Germinal center (tissue), 1 donor: ENCODE measurements around the gene KAT14.
"Not testable (repeated sequence)": the region's sequence is repeated elsewhere in the genome, so short reads cannot be mapped to it uniquely, and the experiment has no call there.

Experiments
- DNase-seq: peaks from one replicate; pipeline ENCODE4 v3.0.0; 2012; ENCODE audit warnings: mixed read lengths, low spot score

Gene KAT14, protein sequence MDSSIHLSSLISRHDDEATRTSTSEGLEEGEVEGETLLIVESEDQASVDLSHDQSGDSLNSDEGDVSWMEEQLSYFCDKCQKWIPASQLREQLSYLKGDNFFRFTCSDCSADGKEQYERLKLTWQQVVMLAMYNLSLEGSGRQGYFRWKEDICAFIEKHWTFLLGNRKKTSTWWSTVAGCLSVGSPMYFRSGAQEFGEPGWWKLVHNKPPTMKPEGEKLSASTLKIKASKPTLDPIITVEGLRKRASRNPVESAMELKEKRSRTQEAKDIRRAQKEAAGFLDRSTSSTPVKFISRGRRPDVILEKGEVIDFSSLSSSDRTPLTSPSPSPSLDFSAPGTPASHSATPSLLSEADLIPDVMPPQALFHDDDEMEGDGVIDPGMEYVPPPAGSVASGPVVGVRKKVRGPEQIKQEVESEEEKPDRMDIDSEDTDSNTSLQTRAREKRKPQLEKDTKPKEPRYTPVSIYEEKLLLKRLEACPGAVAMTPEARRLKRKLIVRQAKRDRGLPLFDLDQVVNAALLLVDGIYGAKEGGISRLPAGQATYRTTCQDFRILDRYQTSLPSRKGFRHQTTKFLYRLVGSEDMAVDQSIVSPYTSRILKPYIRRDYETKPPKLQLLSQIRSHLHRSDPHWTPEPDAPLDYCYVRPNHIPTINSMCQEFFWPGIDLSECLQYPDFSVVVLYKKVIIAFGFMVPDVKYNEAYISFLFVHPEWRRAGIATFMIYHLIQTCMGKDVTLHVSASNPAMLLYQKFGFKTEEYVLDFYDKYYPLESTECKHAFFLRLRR

DNA sequence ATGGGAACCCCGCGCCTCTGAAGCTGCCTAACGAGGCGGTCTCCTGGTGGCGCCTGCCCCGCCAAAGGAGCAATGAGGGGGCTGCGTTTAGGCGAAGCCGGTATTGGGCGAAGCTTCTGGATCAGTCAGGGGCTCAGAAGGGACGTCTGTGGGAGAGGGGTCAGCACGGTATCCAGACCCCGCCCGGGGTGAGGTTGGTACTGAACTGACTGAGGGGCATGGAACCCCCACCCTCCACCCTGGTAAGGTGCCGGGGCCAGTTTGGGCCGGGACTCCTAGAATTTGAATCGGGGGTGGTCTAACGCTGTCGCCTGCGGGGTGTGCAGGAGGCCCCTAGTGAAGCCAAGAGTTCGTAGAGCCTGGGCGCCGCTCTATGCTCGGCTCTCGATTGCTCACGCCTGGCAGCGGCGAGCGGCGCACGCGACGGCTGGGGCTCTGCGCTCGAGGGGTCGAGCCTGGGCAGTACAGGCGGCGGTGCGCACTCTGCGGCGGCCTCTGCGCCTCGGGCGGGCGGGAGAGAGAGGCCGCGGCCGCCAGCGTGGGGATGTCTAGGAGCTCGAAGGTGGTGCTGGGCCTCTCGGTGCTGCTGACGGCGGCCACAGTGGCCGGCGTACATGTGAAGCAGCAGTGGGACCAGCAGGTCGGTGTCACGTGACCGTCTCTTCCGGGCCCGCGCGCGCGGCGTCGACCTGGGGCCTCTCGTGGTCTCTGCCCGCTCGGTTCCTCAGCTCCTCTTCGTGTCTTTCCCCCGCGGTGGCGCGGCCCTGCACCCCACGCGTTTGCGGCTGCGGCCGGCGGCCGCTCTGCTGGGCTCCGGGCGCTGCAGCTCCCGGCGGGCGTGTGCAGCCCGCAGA is at the start of gene KAT14, which contains the start of gene PET117:
Gene KAT14, plus strand, starts transcription at position 452 of the 854 bp plus-strand sequence. CDS start 4,798 bp downstream, outside the sequence.
Gene PET117, plus strand, starts transcription at position 452 of the 854 bp plus-strand sequence. Its CDS starts 93 bp downstream, at position 545.
- peak; percentile 87 for DNase-seq

DNA sequence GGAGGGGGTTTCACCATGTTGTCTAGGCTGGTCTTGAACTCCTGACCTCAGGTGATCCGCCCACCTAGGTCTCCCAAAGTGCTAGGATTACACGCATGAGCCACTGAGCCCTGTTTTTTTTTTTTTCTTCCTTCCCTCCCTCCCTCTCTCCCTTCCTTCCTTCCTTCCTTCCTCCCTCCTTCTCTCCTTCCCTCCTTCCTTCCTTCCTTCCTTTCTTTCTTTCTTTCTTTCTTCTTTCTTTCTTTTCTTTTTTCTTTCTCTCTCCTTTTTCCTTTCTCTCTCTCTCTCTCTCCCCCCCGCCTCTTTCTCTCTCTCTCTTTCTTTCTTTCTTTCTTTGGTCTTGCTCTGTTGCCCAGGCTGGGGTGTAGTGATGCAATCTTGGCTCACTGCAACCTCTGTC is 49.4 kb upstream of the KAT14 start:
- not testable (repeated sequence) for DNase-seq

DNA sequence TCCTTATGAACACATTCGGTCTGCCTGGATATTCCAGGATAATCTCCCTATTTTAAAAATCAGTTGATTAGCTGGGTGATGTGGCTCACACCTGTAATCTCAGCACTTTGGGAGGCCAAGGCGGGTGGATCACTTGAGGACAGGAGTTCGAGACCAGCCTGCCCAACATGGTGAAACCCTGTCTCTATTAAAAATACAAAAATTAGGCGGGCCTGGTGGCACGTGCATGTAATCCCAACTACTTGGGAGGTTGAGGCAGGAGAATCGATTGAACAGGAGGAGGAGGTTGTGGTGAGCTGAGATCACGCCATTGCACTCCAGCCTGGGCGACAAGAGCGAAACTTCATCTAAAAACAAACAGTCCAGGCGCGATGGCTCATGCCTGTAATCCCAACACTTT is 48.8 kb upstream of the KAT14 start:
- DNase-seq, result not testable (repeated sequence)

DNA sequence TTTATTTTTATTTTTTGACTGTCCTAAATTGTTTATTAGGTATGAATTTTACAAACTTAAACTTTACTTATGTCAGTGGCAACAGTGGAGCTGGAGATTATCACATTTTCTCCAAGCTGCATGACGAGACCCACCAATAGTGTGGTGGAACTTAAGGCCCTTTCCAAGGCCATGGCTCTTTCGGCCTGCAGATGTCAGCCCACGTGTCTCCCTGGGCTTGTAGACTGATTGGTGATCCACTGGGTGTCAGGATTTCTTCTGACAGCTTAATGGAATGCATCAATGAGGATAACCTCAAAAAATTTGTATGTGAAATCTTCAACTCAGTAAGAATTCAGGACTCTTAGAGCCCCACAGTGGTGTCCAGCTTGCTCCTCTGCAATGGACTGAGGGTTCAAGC is 47.6 kb upstream of the KAT14 start:
- no peak for DNase-seq

DNA sequence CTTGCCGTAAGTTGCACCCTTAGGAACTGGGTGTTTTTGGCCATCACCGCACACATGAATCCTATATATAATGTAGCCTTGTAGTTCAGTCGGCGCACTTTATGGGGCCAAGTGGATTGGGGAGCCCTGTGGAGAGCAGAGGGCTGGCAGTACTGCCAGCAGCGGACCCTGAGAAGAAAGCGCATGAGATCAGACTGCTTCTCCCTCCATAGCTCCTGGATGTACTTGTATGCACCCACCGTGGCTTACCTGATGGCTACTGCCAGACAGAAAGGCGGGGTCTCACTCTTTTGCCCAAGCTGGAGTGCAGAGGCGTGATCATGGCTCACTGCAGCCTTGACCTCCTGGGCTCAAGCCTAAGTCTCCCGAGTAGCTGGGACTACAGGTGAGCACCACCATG is 47.2 kb upstream of the KAT14 start:
- no peak for DNase-seq

DNA sequence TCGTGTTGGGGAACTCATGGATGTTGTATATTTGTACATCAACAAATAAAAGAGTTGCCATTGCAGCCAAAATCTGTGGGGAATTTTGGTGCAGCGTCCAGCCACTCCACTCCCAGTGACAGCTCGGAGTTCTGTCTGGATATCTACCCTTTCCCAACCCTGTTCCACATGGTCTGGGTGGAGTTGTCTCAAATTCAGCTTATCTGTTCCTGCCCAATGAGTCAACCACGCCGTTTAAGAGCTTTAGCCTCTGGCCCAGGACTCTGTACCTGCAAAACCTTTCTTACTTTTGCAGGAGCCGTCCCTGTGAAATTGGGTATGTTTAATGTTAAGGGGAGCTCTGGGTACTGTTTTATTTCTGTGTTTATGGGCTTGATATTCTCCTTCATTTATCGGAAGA is 46.0 kb upstream of the KAT14 start:
- DNase-seq, result no peak

DNA sequence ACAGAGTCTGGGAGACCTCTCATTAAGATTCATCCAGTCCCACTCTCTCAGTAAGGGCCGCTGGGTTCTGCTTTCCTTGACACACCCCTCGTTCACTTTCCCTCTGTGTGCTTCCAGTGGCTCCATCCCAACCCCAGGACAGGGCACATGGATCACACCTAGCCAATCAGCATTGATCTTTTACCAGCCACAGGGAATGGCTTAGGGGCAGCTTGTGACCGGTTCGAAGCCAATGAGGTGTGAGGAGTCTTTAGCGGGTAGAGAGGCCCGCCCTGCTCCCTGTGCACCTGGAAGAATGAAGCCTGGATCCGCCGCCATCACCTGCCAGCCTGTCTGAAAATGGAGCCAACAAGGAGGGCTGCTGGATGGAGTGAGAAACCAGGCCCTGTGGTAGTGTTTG is 44.8 kb upstream of the KAT14 start:
- DNase-seq, result no peak

DNA sequence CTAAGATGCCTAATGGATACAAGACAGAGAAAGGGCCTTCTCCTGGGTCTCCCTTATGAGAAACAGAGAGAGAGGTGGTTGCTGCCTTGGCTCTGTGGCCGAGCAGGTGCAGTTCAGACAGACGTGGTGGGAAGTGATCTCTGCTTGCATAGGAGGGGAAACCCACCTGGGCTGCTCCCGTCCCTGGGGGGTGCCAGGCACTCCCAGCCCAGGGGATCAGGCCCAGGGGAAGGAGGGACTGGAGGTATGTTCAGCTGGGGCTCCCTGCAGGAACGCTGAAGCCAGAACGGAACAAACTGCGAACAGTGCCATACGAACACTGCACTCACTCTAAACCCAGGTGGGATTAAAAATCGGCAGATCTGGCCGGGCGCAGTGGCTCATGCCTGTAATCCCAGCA is 44.3 kb upstream of the KAT14 start:
- no peak for DNase-seq

DNA sequence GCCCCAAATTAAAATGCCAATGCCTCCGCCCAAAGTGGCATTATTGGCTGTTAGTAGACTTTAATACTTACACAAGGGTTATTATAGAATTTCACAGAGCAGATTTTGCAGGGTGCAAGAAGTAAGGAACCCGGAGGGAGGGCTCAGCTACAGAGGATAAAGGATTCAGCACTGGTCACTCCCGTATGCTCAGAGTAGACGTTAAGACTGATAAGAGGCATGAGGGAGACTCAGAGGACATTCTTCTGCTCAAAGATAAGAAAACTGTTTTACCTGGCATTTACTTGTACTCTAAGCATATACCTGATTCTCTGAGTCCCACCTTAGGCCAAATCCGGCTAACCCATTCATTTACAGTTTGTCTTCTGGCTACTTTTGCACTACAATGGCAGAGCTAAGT is 43.5 kb upstream of the KAT14 start:
- DNase-seq, result no peak

DNA sequence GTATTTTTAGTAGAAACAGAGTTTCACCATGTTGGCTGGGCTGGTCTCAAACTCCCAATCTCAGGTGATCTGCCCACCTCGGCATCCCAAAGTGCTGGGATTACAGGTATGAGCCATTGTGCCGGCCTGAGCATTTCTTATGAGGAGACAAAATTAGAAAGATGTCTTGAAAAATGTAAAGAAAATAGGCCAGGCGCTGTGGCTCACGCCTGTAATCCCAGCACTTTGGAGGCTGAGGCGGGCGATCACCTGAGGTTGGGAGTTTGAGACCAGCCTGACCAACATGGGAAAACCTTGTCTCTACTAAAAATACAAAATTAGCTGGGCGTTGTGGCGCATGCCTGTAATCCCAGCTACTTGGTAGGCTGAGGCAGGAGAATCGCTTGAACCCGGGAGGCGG is 37.1 kb upstream of the KAT14 start:
- not testable (repeated sequence) for DNase-seq

DNA sequence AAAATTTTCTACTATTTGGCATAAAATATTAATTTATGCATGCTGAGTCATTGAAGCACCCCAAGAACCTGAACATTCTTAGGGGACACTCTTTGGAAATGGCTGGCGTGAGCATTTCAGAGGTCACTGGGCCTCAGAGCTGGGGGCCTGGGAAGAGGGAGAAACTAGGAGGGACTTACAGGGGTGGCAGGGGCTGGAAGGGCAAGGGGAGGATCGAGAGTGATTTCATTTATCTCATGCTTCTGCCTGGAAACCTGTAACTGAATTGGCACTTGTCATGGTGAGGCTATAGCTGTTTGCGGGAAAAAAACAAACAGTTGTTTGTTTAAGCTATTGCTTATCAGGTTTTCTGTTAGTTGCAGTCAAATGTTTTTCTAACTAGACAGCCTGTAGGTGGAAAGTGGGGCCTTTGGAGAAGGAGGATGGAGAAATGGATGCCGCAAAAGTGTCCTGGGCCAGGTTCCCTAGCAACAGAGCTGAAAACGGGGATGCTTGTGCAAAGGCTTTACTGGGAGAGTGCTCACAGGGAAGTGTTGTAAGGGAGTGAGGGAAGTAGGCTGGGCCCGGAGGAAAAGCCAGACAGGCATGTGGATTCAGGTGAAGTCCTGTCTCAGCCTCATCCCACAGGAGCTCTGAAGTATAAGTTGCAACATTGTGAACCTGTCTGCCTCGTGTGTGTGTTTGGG is 36.4 kb upstream of the KAT14 start:
- no peak for DNase-seq

DNA sequence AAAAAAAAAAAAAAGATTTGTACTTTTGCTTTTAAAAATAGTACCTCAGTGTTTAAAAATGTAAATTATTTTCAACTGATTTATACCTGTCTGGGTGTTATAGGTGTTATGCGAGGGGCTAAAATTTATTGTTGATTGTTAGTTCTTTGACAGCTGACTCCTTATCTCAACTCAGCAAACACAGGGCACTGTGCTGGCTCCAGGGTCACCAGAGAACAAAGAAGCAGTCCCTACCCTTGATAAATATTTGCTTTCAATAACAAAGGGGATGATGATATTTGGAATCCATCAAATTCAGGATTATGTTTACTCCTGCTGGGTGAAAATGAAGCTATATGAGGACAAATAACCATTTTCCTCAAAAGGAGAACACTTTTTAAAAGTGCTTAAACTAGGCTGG is 34.2 kb upstream of the KAT14 start:
- DNase-seq, result no peak

DNA sequence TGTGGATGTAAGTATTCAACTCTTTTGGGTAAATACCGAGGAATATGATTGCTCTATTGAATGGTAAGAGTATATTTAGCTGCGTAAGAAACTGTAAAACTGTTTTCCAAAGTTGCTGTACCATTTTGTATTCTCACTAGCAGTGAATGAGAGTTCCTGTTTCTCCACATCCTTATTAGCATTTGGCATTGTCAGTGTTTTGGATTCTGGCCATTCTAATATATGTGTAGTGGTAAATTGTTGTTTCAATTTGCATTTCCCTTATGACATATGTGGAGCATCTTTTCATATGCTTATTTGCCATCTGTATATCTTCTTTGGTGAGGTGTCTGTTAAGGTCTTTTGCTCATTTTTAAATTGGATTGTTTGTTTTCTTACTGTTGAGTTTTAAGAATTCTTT is 29.3 kb upstream of the KAT14 start:
- no peak for DNase-seq

DNA sequence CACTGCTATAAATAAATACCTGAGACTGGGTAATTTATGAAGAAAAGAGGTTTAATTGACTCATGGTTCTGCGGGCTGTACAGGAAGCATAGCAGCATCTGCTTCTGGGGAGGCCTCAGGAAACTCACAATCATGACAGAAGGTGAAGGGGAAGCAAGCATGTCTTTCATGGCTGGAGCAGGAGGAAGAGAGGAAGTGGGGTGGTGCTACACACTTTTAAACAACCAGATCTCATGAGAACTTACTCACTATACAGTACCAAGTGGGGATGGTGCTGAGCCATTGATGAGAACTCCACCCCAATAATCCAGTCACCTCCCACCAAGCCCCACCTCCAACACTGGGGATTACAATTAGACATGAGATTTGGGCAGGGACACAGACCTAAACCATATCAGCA is 9.1 kb upstream of the KAT14 start:
- DNase-seq, result not testable (repeated sequence)

DNA sequence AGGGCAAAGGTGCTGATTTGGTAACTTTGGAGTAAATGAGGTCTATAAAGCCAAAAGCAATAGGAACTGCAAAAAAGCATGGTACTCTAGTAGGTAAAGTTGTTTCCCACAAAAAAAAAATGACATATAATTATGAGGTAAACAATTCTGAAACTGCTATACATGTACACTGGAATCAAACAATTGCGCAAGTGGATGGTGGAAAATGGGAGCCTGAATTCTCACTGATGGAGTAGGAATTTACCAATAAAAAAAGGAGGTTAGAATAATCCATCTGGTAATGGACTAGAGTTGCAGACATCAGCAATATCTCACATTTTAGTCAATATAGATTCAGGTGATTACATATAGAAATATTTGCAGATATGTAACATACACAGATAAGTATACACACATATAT is 5.0 kb upstream of the KAT14 start:
- no peak for DNase-seq

DNA sequence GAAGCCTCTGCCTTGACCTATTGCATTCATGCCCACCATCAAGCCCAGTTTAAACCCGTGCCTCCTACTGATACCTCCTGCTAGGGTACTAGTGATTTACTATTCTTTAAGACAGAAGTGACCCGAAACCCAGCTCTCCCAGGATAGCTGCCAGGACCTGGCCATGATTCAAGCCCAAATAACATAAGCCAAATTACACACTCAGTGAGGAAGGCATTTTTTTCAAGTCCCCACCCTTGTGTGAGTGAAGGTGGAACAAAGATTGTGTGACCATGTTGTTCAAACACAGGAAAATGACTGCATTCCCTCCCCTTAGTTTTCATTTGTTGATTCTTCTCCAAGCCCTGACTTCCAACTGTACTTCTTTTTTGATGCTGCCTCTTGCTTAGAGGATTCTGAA is 3.7 kb upstream of the KAT14 start:
- no peak for DNase-seq

DNA sequence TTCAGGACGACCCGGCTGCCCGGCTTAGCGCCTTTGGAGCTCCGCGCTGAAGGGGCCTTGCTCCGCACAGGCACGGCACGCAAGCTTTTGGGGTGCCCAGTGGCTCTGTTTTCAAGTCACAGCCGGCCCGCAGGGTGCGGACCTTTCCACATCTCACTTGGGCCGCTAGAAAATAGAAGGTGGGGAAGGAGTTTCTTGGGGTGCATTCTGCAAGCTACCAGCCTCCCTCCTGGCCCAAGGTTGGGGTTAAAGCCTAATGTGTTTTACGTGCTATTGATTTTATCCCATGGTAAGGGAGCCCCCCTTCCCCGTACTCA is 561 bp downstream of the KAT14 start:
- DNase-seq, result no peak

DNA sequence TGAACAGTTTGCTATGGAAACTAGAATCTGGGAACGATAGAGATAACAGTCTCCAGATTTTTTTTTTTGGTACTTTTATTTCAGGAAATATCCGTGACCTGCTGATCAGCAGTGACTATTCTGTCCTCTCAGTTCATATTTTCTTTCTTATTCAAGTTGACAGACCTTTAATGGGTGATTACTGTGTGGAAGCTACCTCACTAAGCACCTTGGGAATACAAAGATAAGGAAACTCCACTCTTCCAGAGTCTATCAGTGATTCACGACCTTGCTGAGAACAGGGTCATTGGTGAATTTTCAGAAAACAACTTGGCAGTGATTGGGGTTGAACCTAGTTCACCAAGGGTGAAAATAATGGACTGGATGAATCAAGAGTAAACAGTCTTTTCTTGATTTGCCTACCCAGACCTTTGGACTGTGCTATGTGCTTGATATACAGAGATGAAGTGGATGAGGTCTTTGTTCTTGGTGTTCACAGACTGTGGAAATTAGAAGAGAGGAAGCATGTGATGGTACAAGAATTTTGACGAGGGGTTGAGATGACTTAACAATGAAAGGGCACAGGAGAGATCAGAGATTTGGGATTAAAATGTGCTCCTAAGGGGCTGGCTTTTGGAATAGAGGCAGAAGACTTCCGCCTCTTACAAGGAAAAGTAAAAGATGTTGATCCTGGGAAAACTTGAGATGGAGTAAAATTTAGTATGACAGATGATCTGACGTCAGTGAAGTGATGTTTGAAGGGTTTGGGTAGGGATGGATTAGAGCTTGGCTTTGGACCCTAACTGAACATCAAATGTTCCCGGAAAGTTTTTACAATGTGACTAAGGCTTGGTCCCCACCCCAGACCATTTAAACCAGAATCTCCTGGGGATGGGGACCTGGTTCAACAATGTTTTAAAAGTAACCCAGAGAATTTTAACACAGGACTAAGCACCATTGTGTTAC is 1.2 kb downstream of the KAT14 start:
- no peak for DNase-seq

DNA sequence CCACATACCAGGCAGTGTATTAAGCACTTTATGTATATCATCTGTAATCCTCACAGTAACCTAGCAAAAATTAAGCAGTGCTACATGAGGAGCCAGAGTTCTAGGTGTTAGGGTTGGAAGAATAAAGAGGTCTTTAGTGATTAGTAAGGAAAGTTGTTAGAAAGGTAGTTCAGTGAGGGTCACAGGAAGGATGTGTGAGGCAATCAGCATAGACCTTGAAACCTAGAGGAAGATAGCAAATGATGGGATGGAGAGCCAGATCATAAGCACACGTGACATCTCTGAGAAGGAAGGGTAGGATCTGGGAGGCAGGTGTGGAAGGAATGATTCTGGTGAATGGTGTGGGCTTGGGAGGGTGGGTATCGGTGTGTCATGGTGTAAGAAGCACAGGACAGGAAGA is 2.2 kb downstream of the KAT14 start:
- DNase-seq, result no peak

DNA sequence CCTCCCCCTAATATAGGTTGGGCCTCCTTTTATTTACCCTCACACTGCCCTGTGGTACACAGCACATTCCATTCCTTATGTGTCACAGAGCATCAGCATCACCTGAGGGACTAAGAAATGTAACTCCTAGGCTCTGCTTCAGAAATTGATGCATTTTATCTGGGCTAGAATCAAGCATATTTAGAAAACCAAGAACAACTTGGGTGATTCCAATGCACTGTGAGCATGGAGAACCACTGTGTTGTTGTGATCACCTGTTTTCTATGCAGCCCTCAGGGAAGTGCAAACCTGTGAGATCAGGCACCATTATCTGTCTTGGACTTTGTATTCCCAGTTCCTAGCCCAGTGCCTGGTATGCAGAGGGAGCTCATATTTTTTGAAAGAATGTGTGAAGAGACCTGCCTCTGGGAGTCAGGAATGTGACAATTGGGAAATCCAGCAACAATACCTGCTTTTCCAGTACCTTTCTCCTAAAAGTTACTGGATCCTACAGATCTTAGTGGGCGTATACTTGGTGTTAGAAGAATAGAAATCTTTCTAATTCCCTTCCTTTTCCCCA is 7.0 kb downstream of the KAT14 start:
- DNase-seq, result no peak
